Panc1 (cell line): ENCODE data around the gene RRBP1. TPM values are rescaled to one million over a fixed set of nuclear protein-coding genes. Genes with fewer than 3 reads are reported as not detected.

ENCODE experiments used
- ATAC-seq: fragments of 200-7000 bp; cut with Tn5 transposase; 2 replicates; pipeline ENCODE4 v1.9.1; 2020; ENCODE audit warnings: mild to moderate bottlenecking, moderate library complexity
- BruUV-seq: library from RNA; stranded (reverse); fragments of 400-500 nt; replicated peaks from 2 replicates; lab custom pipeline; 2021; lab: Mats Ljungman, UMichigan
- CTCF ChIA-PET: fragments of 300-600 bp; sonication (Branson Sonifier 250); formaldehyde crosslinking; loops from one replicate; lab custom pipeline; 2022; ENCODE audit warnings: antibody characterized with exemption; lab: Charles Lee
- POLR2A ChIA-PET: fragments of 300-600 bp; sonication (Branson Sonifier 250); formaldehyde crosslinking; loops from one replicate; lab custom pipeline; 2022; ENCODE audit warnings: antibody characterized with exemption; lab: Charles Lee
- DNase-seq: peaks from one replicate; pipeline ENCODE4 v3.0.0-alpha.2; 2010; ENCODE audit warnings: low read depth, low spot score
- H3K27ac ChIP-seq: 2 replicates; pipeline ENCODE4 v1.5.1; 2011; ENCODE audit warnings: mild to moderate bottlenecking, low read length, inconsistent platforms
- H3K27me3 ChIP-seq: fragments of 200-500 bp; sonication (Bioruptor generic); 2 replicates; pipeline ENCODE4 v1.6.0; 2014; ENCODE audit warnings: low read length, inconsistent platforms; ENCODE audit not compliant: control insufficient read depth, insufficient read depth
- H3K36me3 ChIP-seq: fragments of 200-500 bp; sonication (Bioruptor generic); 2 replicates; pipeline ENCODE4 v1.5.1; 2014; ENCODE audit warnings: inconsistent platforms, mild to moderate bottlenecking, low read length, moderate library complexity; ENCODE audit not compliant: control insufficient read depth, insufficient read depth
- H3K4me1 ChIP-seq: 2 replicates; pipeline ENCODE4 v1.5.1; 2011; ENCODE audit warnings: inconsistent platforms, mild to moderate bottlenecking, low read length, moderate library complexity; ENCODE audit not compliant: control insufficient read depth, insufficient read depth
- H3K4me3 ChIP-seq, 2 experiments: 2 replicates each; pipeline ENCODE4 v1.5.1; 2011 to 2012; ENCODE audit warnings: low read depth in 2 of 2, low read length in 2 of 2, mild to moderate bottlenecking in 2 of 2, inconsistent platforms in 1 of 2, moderate library complexity in 1 of 2
- H3K9me3 ChIP-seq: fragments of 200-500 bp; sonication (Bioruptor generic); 2 replicates; pipeline ENCODE4 v1.5.1; 2014; ENCODE audit warnings: low read depth, mild to moderate bottlenecking, inconsistent platforms, low read length, moderate library complexity; ENCODE audit not compliant: control insufficient read depth, insufficient read depth
- POLR2AphosphoS5 ChIP-seq: IDR thresholded peaks from 2 replicates; pipeline ENCODE4 v1.6.1; 2012; ENCODE audit warnings: mild to moderate bottlenecking, low read depth, low read length, moderate library complexity
- TCF7L2 ChIP-seq: IDR thresholded peaks from 2 replicates; pipeline ENCODE4 v1.6.1; 2011; ENCODE audit warnings: mild to moderate bottlenecking, low read depth, low read length, inconsistent platforms
- in situ Hi-C: cut with HindIII; loops from 2 replicates; pipeline ENCODE4 v1.10.0; 2016; ENCODE audit warnings: low sequenced_read_pairs, low pct_unique_long_range_greater_than_20kb
- intact Hi-C: fragments of 100-400 bp; cut with micrococcal nuclease; formaldehyde crosslinking; loops from one replicate; pipeline ENCODE4 v1.10.0; 2022; ENCODE audit not compliant: unreplicated experiment
- total RNA-seq: library from RNA; stranded (reverse); gene quantifications from one replicate; pipeline ENCODE4 v1.2.1, GENCODE V29; 2021; ENCODE audit not compliant: unreplicated experiment
- TF ChIP-seq, protein P1 (sequence below): fragments of 450-650 bp; IDR thresholded peaks from 2 replicates; pipeline ENCODE4 v1.5.1; 2017; ENCODE audit warnings: mild to moderate bottlenecking

The RRBP1 gene
- total RNA-seq, 1 experiment from 2014 or later, result 152 TPM

GRCh38 chr20:17565169-17565845 is 116.7 kb downstream of the RRBP1 start:
- DNase-seq (no peak), ATAC-seq (no peak)
- intact Hi-C loops, result no loop called here
- BruUV-seq, result no TSS peak
- ChIA-PET CTCF (no interaction called here), POLR2A (interaction anchor here (0.5 to 1.2 kb wide), 3 partner anchors 26 to 291 kb away, joined by 3 to 4 read pairs (median 4); no protein-coding TSS in a partner anchor)
- Histone ChIP-seq H3K27ac (peak overlapping the region; percentile 99), H3K36me3 (peaks cover 2% of the 10 kb centered on the region; the same call in 1 of the 2 replicates), H3K4me3 (no peak overlapping the region), H3K4me1 (peaks cover 56% of the 10 kb centered on the region), H3K27me3 (no peaks in the 10 kb centered on the region), H3K9me3 (no peaks in the 10 kb centered on the region)
- in situ Hi-C loops, result no loop called here
- TF ChIP-seq, protein P1, sequence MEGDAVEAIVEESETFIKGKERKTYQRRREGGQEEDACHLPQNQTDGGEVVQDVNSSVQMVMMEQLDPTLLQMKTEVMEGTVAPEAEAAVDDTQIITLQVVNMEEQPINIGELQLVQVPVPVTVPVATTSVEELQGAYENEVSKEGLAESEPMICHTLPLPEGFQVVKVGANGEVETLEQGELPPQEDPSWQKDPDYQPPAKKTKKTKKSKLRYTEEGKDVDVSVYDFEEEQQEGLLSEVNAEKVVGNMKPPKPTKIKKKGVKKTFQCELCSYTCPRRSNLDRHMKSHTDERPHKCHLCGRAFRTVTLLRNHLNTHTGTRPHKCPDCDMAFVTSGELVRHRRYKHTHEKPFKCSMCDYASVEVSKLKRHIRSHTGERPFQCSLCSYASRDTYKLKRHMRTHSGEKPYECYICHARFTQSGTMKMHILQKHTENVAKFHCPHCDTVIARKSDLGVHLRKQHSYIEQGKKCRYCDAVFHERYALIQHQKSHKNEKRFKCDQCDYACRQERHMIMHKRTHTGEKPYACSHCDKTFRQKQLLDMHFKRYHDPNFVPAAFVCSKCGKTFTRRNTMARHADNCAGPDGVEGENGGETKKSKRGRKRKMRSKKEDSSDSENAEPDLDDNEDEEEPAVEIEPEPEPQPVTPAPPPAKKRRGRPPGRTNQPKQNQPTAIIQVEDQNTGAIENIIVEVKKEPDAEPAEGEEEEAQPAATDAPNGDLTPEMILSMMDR, result no peak
- TF ChIP-seq TCF7L2, result no peak
- TF ChIP-seq POLR2AphosphoS5, result no peak

Other genes starting within 250 kb of the RRBP1 start
- gene BFSP1, start 150.9 kb downstream of the RRBP1 start, total RNA-seq, result 6.9 TPM
- gene DSTN, start 112.2 kb downstream of the RRBP1 start, total RNA-seq, result 412 TPM
- gene BANF2, start 17.7 kb upstream of the RRBP1 start, total RNA-seq, result not detected